Measurements from ENCODE around the gene WDR6. TPM values are rescaled to one million over a fixed set of nuclear protein-coding genes. Genes with fewer than 3 reads are reported as not detected.

The WDR6 gene
- total RNA-seq, 2 experiments from 2014 or later = 101 to 128 TPM

DNA sequence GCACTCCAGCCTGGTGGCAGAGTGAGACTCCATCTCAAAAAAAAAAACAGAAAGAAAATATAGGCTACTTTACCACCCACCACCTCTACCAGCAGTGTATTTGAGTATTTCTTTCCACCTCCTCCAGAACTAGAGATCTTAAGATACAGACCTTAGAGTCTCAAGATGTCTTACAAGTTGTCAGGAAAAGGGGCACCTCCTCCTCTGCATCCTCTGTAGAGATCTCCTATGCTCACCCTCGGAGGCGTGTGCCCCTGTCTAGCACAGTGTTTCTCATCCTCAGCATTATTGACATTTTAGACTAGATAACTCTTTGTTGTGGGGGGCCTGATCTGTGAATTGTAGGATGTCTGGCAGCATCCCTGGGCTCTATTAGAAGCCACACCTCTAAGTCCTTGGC lies 44.9 kb upstream of the WDR6 start:
- no peak for DNase-seq (ENCODE audit: low spot score)
- POLR2A ChIA-PET = no interaction called here
- Histone ChIP-seq H4K20me1 (ENCODE audit: insufficient read depth, low read length) (no peaks in the 10 kb centered on the region), H3K27ac (ENCODE audit: low read depth, low read length, poor library complexity, severe bottlenecking) (no peak overlapping the region), H3K9me3 (ENCODE audit: low read length) (no peaks in the 10 kb centered on the region), H3K4me3 (ENCODE audit: low read depth, low read length, poor library complexity, severe bottlenecking) (no peak overlapping the region), H3K79me2 (ENCODE audit: insufficient read depth, low read depth, low read length) (no peaks in the 10 kb centered on the region), H3K4me1 (ENCODE audit: insufficient read depth, low read length, poor library complexity, severe bottlenecking) (no peaks in the 10 kb centered on the region), H3K4me2 (ENCODE audit: low read length) (no peak overlapping the region), H3K36me3 (ENCODE audit: insufficient read depth, low read length) (peaks cover 71% of the 10 kb centered on the region), H2AFZ (ENCODE audit: low read length) (no peak overlapping the region), H3K9me2 (ENCODE audit: insufficient read depth, low read length) (no peaks in the 10 kb centered on the region)
- CTCF ChIA-PET (ENCODE audit: unreplicated experiment) = no interaction called here
- TF ChIP-seq EZH2phosphoT487 (IDR thresholded peaks at IDR 0.05; ENCODE audit: borderline replicate concordance, low read depth, low read length) = no peak
- TF ChIP-seq, protein P1, sequence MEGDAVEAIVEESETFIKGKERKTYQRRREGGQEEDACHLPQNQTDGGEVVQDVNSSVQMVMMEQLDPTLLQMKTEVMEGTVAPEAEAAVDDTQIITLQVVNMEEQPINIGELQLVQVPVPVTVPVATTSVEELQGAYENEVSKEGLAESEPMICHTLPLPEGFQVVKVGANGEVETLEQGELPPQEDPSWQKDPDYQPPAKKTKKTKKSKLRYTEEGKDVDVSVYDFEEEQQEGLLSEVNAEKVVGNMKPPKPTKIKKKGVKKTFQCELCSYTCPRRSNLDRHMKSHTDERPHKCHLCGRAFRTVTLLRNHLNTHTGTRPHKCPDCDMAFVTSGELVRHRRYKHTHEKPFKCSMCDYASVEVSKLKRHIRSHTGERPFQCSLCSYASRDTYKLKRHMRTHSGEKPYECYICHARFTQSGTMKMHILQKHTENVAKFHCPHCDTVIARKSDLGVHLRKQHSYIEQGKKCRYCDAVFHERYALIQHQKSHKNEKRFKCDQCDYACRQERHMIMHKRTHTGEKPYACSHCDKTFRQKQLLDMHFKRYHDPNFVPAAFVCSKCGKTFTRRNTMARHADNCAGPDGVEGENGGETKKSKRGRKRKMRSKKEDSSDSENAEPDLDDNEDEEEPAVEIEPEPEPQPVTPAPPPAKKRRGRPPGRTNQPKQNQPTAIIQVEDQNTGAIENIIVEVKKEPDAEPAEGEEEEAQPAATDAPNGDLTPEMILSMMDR (conservative IDR thresholded peaks at IDR 0.05; ENCODE audit: low read length) = no peak
- BruUV-seq (replicated peaks) = no TSS peak
- intact Hi-C loops (cut with micrococcal nuclease; ENCODE audit: unreplicated experiment) = no loop called here

DNA sequence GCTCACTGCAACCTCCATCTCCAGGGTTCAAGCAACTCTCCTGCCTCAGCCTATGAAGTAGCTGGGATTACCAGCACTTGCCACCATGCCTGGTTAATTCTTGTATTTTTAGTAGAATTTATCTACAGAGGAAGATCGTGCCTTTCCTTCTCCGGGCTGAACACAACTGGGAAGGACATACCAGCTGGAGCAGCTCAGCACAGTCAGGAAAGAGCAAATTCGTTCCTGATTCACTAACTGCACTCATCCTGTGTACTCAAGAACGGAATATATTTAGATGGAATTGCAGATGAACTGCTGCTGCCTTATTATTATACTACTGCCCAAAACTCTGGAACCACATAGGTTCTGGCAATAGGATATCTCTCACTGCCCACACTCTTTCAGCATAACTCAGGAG lies 44.3 kb upstream of the WDR6 start:
- TF ChIP-seq, protein P1 (conservative IDR thresholded peaks at IDR 0.05; ENCODE audit: low read length) = no peak
- TF ChIP-seq EZH2phosphoT487 (IDR thresholded peaks at IDR 0.05; ENCODE audit: borderline replicate concordance, low read depth, low read length) = no peak
- H3K36me3 ChIP-seq (ENCODE audit: insufficient read depth, low read length) = peaks cover 71% of the 10 kb centered on the region
- no peak overlapping the region for H3K27ac ChIP-seq (ENCODE audit: low read depth, low read length, poor library complexity, severe bottlenecking)
- no peak overlapping the region for H3K4me2 ChIP-seq (ENCODE audit: low read length)
- no peak overlapping the region for H3K4me3 ChIP-seq (ENCODE audit: low read depth, low read length, poor library complexity, severe bottlenecking)
- DNase-seq (ENCODE audit: low spot score) = no peak
- H4K20me1 ChIP-seq (ENCODE audit: insufficient read depth, low read length) = no peaks in the 10 kb centered on the region
- CTCF ChIA-PET (ENCODE audit: unreplicated experiment) = no interaction called here
- H3K9me3 ChIP-seq (ENCODE audit: low read length) = no peaks in the 10 kb centered on the region
- intact Hi-C loops (cut with micrococcal nuclease; ENCODE audit: unreplicated experiment) = no loop called here
- no TSS peak for BruUV-seq (replicated peaks)
- H3K79me2 ChIP-seq (ENCODE audit: insufficient read depth, low read depth, low read length) = no peaks in the 10 kb centered on the region
- H3K9me2 ChIP-seq (ENCODE audit: insufficient read depth, low read length) = no peaks in the 10 kb centered on the region
- no peaks in the 10 kb centered on the region for H3K4me1 ChIP-seq (ENCODE audit: insufficient read depth, low read length, poor library complexity, severe bottlenecking)
- POLR2A ChIA-PET = no interaction called here
- no peak overlapping the region for H2AFZ ChIP-seq (ENCODE audit: low read length)

DNA sequence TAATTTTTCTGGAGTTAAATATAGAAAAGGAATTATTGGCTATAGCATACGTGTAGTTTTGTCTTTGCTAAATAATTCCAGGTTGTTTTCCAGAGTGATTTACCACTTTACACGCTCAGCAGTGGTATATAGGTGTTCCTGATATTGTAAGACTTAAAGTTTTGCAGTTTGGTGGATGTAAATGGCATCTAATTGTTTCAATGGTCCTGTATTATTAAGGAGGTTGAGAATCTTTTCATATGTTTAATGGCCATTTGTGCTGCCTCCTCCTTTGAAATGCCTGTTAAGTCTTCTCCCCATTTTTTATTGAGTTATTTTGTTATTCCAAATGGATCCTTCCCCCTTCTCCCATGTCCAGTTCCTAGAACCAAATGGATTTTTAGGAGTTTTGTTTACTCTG lies 43.6 kb upstream of the WDR6 start:
- CTCF ChIA-PET (ENCODE audit: unreplicated experiment) = no interaction called here
- no peaks in the 10 kb centered on the region for H4K20me1 ChIP-seq (ENCODE audit: insufficient read depth, low read length)
- H3K27ac ChIP-seq (ENCODE audit: low read depth, low read length, poor library complexity, severe bottlenecking) = no peak overlapping the region
- no peaks in the 10 kb centered on the region for H3K79me2 ChIP-seq (ENCODE audit: insufficient read depth, low read depth, low read length)
- no peaks in the 10 kb centered on the region for H3K9me3 ChIP-seq (ENCODE audit: low read length)
- H3K4me2 ChIP-seq (ENCODE audit: low read length) = no peak overlapping the region
- H3K4me1 ChIP-seq (ENCODE audit: insufficient read depth, low read length, poor library complexity, severe bottlenecking) = no peaks in the 10 kb centered on the region
- DNase-seq (ENCODE audit: low spot score) = no peak
- POLR2A ChIA-PET = interaction anchor here (1.3 kb wide), 1 partner anchor 26 kb away, joined by 6 read pairs; the partner anchor contains the start of gene P4HTM
- H3K36me3 ChIP-seq (ENCODE audit: insufficient read depth, low read length) = peaks cover 71% of the 10 kb centered on the region
- H3K4me3 ChIP-seq (ENCODE audit: low read depth, low read length, poor library complexity, severe bottlenecking) = no peak overlapping the region
- H2AFZ ChIP-seq (ENCODE audit: low read length) = no peak overlapping the region
- H3K9me2 ChIP-seq (ENCODE audit: insufficient read depth, low read length) = no peaks in the 10 kb centered on the region
- no peak for TF ChIP-seq EZH2phosphoT487 (IDR thresholded peaks at IDR 0.05; ENCODE audit: borderline replicate concordance, low read depth, low read length)
- TF ChIP-seq, protein P1 (conservative IDR thresholded peaks at IDR 0.05; ENCODE audit: low read length) = no peak
- intact Hi-C loops (cut with micrococcal nuclease; ENCODE audit: unreplicated experiment) = no loop called here
- BruUV-seq (replicated peaks) = no TSS peak

All from OCI-LY7 (cell line).